ENCODE data around the gene KLHL41.
"Not testable (repeated sequence)": the region's sequence is repeated elsewhere in the genome, so short reads cannot be mapped to it uniquely, and the experiment has no call there.

The KLHL41 gene

DNA sequence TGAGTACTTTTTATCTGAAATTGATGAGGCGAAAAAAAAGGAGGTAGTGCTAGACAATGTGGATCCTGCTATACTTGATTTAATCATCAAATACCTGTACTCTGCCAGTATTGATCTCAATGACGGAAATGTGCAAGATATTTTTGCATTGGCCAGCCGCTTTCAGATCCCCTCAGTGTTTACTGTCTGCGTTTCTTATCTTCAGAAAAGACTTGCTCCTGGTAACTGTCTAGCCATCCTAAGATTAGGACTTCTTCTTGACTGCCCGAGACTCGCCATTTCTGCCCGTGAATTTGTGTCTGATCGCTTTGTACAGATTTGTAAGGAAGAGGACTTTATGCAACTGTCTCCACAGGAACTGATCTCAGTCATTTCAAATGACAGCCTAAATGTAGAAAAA, 453 bp downstream of the KLHL41 start:
- no peak for DNase-seq (ENCODE audit: low read depth, low spot score)

DNA sequence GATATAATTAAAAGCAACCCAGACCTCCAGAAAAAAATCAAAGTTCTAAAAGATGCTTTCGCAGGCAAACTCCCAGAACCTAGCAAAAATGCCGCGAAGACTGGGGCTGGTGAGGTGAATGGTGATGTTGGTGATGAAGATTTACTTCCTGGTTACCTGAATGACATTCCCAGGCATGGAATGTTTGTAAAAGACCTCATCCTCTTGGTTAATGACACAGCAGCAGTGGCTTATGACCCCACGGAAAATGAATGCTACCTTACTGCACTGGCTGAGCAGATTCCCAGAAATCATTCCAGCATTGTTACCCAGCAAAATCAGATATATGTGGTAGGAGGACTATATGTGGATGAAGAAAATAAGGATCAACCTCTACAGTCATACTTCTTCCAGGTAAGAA, 994 bp downstream of the KLHL41 start:
- no peak for DNase-seq (ENCODE audit: low read depth, low spot score)

GRCh38 chr2:169511818-169512217, 2.3 kb downstream of the KLHL41 start:
- DNase-seq (ENCODE audit: low read depth, low spot score), result no peak

DNA sequence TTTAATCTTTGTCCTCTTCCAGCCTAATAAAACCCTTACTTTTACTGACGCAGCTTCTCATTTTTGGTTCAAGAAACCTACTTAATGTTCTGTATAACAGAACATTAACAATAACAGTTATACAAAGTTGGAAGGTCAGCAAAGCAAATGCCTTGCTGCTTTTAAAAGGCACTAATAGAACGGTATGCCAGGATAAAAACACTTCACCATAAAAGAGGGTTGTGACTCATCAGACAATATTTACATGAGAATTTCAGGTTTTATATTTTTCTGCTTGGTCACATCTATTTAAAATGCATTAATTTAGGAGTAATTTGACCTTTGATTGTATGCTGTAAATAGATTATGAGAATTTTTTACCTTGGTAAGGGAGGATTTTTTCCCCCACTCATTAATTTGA, 3.0 kb downstream of the KLHL41 start:
- no peak for DNase-seq (ENCODE audit: low read depth, low spot score)

GRCh38 chr2:169513094-169513493, 3.6 kb downstream of the KLHL41 start:
- no peak for DNase-seq (ENCODE audit: low read depth, low spot score)

DNA sequence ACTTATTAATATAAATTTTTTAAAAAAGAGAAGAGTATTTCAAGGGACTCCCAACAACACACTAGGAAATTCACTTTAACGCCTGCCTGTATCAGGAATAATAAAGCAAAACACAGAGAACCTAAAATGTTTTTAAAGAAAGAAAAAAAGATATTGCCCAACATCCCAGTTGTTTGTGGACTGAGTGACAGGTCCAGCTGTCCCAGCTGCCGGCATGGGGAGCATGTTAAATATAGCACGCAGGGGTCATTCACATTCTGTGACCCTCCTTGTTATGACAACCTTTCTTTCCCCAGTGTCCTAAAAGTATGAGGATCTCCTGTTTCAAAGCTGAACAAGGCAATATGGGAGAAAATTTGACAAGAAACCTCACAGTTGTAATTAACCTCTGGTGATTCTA, 4.4 kb downstream of the KLHL41 start:
- no peak for DNase-seq (ENCODE audit: low read depth, low spot score)

GRCh38 chr2:169514758-169515157, 5.3 kb downstream of the KLHL41 start:
- DNase-seq (ENCODE audit: low read depth, low spot score), result not testable (repeated sequence)

DNA sequence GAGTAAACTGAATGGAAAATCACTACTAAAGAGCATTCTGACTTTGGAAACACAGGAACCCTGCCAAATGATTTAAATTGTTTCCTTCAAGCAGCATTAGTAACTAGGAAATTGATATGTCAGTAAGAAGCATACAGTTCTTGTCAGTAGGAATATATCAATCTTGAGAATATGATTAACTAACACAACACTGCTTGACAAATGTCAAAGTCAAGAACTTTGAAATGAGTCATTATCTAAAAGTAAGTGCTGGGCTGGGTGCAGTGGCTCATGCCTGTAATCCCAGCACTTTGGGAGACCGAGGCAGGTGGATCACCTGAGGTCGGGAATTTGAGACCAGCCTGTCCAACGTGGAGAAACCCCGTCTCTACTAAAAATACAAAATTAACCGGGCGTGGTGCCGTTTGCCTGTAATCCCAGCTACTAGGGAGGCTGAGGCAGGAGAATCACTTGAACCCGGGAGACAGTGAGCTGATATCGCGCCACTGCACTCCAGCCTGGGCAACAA, 7.0 kb downstream of the KLHL41 start:
- not testable (repeated sequence) for DNase-seq (ENCODE audit: low read depth, low spot score)

DNA sequence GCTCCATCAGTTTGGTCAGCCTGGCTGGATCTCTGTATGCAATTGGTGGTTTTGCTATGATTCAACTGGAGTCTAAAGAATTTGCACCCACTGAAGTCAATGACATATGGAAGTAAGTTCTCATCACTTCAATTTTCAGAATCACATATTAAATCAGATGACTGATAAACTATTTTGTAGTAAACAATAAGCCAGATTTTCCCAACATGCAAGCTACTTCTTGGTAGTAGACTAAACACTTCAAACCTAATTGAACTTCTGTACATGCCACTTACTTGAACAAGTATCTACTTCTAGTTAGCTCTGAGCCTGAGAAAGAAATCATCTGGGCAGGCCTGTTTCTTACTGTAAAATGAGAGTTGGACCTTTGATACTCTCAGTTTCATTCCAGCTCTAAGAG, 11.4 kb downstream of the KLHL41 start:
- no peak for DNase-seq (ENCODE audit: low read depth, low spot score)

- no peak for DNase-seq (ENCODE audit: low read depth, low spot score)
Observed at GRCh38 chr2:169523681-169524080, 14.2 kb downstream of the KLHL41 start.

- DNase-seq (ENCODE audit: low read depth, low spot score), result no peak
Observed at GRCh38 chr2:169525434-169525833, 15.9 kb downstream of the KLHL41 start.

GRCh38 chr2:169526451-169526850, 16.9 kb downstream of the KLHL41 start:
- no peak for DNase-seq (ENCODE audit: low read depth, low spot score)

DNA sequence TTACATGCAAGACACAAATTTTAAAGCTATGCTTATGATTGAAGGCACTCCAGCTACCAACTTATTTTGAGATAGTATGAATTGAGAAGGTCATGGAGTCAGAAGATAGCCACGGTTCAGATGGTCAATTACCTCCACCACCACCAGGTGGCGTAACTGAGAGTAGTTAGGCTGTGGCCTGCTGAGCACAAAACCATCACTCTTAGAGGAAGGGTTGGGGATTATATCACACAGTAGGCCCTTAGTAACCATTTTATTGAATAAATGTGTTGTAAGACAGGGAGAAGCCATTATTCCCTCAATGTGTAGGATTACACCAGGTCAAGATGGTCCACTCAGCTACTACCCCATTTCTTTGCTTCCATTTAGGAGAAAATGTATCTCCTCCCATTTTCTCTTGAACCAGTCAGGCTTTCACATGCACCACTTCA, 18.8 kb downstream of the KLHL41 start:
- DNase-seq (ENCODE audit: low read depth, low spot score), result peak; percentile 23

GRCh38 chr2:169539460-169539859, 30.0 kb downstream of the KLHL41 start:
- DNase-seq (ENCODE audit: low read depth, low spot score), result not testable (repeated sequence)

- DNase-seq (ENCODE audit: low read depth, low spot score), result no peak
Observed at GRCh38 chr2:169540146-169540545, 30.6 kb downstream of the KLHL41 start.

GRCh38 chr2:169542433-169542832, 32.9 kb downstream of the KLHL41 start:
- no peak for DNase-seq (ENCODE audit: low read depth, low spot score)

DNA sequence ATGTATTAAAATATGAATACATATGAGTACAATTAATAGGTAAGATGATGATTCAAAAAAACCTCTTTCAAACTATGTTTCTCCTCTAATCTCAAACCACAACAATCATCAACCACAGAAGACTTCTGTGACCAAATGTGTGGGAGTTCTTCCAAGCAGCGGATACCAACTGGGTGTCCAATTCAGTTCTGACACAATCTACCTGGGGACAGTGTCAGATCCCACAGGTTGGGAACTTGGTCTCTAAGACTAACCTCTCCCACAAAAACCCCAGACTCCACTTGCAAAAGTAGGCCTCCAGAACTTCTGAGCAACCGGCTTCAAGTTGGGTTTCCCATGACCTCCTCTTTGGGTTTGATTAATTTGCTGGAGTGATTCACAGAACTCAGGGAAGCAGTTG, 37.3 kb downstream of the KLHL41 start:
- no peak for DNase-seq (ENCODE audit: low read depth, low spot score)

DNA sequence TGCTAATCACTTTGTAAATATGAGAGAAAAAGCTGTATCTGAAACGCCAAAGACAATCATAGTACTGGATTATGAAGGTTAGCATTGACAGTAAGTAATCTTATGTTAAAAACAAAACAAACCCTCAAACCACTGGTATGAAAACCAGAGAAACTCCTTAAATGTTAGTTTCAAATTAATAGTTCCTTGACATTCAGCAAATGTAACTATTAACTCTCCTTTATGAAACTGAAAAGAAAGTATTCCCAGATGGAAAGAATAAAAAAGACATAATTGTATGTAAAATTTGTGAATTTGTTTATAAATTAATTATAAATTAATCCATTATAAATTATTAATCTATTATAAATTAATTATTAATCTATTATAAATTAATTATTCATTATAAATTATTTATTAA, 51.9 kb downstream of the KLHL41 start:
- no peak for DNase-seq (ENCODE audit: low read depth, low spot score)

DNA sequence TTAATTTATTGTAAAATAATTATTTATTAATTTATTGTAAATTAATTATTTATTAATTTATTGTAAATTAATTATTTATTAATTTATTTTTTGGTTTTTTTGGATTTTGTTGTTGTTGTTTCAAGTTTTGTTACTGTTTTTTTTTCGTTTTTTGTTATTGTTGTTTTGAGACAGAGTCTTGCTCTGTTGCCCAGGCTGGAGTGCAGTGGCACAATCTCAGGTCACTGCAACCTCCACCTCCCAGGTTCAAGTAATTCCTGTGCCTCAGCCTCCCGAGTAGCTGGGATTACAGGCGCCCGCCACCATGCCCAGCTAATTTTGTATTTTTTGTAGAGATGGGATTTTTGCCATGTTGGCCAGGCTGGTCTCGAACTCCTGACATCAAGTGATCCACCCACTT, 52.6 kb downstream of the KLHL41 start:
- not testable (repeated sequence) for DNase-seq (ENCODE audit: low read depth, low spot score)

GRCh38 chr2:169562519-169562918, 53.0 kb downstream of the KLHL41 start:
- DNase-seq (ENCODE audit: low read depth, low spot score), result no peak

DNA sequence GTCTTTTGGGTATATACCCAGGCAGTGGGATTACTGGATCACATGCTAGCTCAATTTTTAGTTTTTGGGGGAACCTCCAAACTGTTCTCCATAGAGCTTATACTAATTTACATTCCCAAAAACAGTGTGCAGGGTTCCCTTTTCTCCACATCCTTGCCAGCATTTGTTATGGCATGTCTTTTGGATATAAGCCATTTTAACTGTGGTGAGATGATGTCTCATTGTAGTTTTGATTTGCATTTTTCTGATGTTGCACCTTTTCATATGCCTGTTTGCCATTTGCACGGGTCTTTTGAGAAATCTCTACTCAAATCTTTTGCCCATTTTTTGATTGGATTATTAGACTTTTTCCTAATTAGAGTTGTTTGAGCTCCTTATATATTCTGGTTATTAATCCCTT, 56.2 kb downstream of the KLHL41 start:
- no peak for DNase-seq (ENCODE audit: low read depth, low spot score)

- no peak for DNase-seq (ENCODE audit: low read depth, low spot score)
Observed at GRCh38 chr2:169569948-169570347, 60.4 kb downstream of the KLHL41 start.

- not testable (repeated sequence) for DNase-seq (ENCODE audit: low read depth, low spot score)
Observed at GRCh38 chr2:169570752-169571151, 61.2 kb downstream of the KLHL41 start.

DNA sequence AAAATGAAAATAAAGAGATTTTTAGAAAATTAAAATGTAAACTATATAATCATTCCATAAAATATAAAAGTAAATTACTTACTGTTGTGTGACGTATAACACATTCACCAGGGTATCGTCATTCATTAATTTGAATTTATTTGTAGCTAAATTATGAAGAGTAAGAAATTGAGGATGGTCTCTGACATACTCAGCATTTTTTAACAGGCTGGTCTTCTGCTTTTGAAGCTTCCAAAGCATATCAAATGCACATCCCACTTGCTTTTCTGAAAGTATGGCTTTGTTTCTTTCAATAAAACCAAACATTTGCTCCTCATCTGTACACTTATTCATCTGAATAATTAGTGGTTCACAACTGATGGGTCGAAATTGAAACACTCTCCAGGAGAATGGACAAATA, 62.1 kb downstream of the KLHL41 start:
- no peak for DNase-seq (ENCODE audit: low read depth, low spot score)

Measured in iPS DF 19.7 (cell line).